Breast epithelium (tissue), 4 donors: ENCODE results near the gene IFT27. TPM values are rescaled to one million over a fixed set of nuclear protein-coding genes. Genes with fewer than 3 reads are reported as not detected.
"Not testable (repeated sequence)": the region's sequence is repeated elsewhere in the genome, so short reads cannot be mapped to it uniquely, and the experiment has no call there.

ENCODE experiments used
- DNase-seq, 2 donors: peaks; one replicate each; pipeline ENCODE4 v3.0.0-alpha.2; 2019; ENCODE audit warnings: low spot score in 2 of 2
- H3K27ac ChIP-seq, 2 donors: fragments of 200-600 bp; sonication (generic) in 1 of 2; one replicate each; pipeline ENCODE4 v1.5.1; 2016 to 2019; ENCODE audit warnings: mild to moderate bottlenecking in 1 of 2
- H3K27me3 ChIP-seq, 2 donors: fragments of 200-600 bp; sonication (generic) in 1 of 2; one replicate each; pipeline versions ENCODE4 v1.5.1 to v1.6.0; 2017 to 2019; ENCODE audit warnings: control low read depth in 1 of 2, mild to moderate bottlenecking in 1 of 2
- H3K36me3 ChIP-seq: fragments of 200-600 bp; one replicate; pipeline ENCODE4 v1.5.1; 2019
- H3K4me1 ChIP-seq, 2 donors: fragments of 200-600 bp; sonication (generic); one replicate each; pipeline ENCODE4 v1.5.1; 2016 to 2019; ENCODE audit warnings: control low read depth in 1 of 2
- H3K4me3 ChIP-seq, 3 donors: fragments of 200-600 bp; sonication (generic); 1 replicate in 2 of 3; 2 replicates in 1 of 3; pipeline ENCODE4 v1.5.1; 2016 to 2019; ENCODE audit warnings: mild to moderate bottlenecking in 3 of 3, moderate library complexity in 2 of 3
- H3K9me3 ChIP-seq, 2 donors: fragments of 200-600 bp; sonication (generic) in 1 of 2; one replicate each; pipeline ENCODE4 v1.5.1; 2016 to 2019; ENCODE audit warnings: control low read depth in 1 of 2
- CTCF ChIP-seq, 3 donors: fragments of 450-650 bp; IDR thresholded peaks; one replicate each; pipeline ENCODE4 v1.5.1; 2016 to 2017; ENCODE audit warnings: antibody characterized with exemption in 3 of 3, mild to moderate bottlenecking in 3 of 3, moderate library complexity in 3 of 3
- POLR2A ChIP-seq: fragments of 450-650 bp; IDR thresholded peaks from one replicate; pipeline ENCODE4 v1.6.1; 2016; ENCODE audit warnings: antibody characterized with exemption, mild to moderate bottlenecking, moderate library complexity
- POLR2AphosphoS5 ChIP-seq, 3 donors: sonication (generic); formaldehyde crosslinking; IDR thresholded peaks; one replicate each; pipeline ENCODE4 v1.6.1; 2017; ENCODE audit warnings: antibody characterized with exemption in 3 of 3
- intact Hi-C: fragments of 100-400 bp; cut with DNase I; formaldehyde crosslinking; loops from one replicate; pipeline ENCODE4 v1.15.1; 2023; ENCODE audit warnings: low total_unique reads
- total RNA-seq, 3 donors: library from RNA; depleted of rRNA; stranded (reverse); fragments of >200 nt; gene quantifications; one replicate each; pipeline ENCODE4 v1.1.0, GENCODE V29; 2016

The IFT27 gene
- total RNA-seq, 3 donors from 2014 or later, result 19.0 to 23.7 (median 20.6) TPM

- H3K4me1 ChIP-seq, result no peaks in the 10 kb centered on the region
- peaks cover 0 to 15% of the 10 kb centered on the region in 2 donors for H3K27me3 ChIP-seq
- peaks cover 0 to 5% of the 10 kb centered on the region in 2 donors for H3K9me3 ChIP-seq
- no peak for TF ChIP-seq CTCF (IDR thresholded peaks at IDR 0.05)
- H3K27ac ChIP-seq, result no peak overlapping the region
- intact Hi-C loops, result no loop called here
- DNase-seq, result peak in 1 of 2 donors; percentile 19
- no peaks in the 10 kb centered on the region for H3K36me3 ChIP-seq
- no peak overlapping the region for H3K4me3 ChIP-seq
Observed at GRCh38 chr22:36734171-36735058, 41.5 kb downstream of the IFT27 start.

GRCh38 chr22:36733271-36733670 lies 42.6 kb downstream of the IFT27 start:
- peak in 1 of 2 donors; percentile 12 for DNase-seq
- intact Hi-C loops, result no loop called here
- H3K9me3 ChIP-seq, result no peaks in the 10 kb centered on the region
- no peak overlapping the region for H3K4me3 ChIP-seq
- no peaks in the 10 kb centered on the region for H3K36me3 ChIP-seq
- TF ChIP-seq POLR2AphosphoS5 (IDR thresholded peaks at IDR 0.05) (no peak), POLR2A (no peak), CTCF (IDR thresholded peaks at IDR 0.05) (no peak)
- no peak overlapping the region for H3K27ac ChIP-seq
- H3K27me3 ChIP-seq, result peaks cover 0 to 15% of the 10 kb centered on the region in 2 donors
- H3K4me1 ChIP-seq, result no peaks in the 10 kb centered on the region

- Histone ChIP-seq H3K27ac (no peak overlapping the region), H3K4me3 (no peak overlapping the region), H3K27me3 (peaks cover 0 to 15% of the 10 kb centered on the region in 2 donors), H3K36me3 (no peaks in the 10 kb centered on the region), H3K9me3 (no peaks in the 10 kb centered on the region), H3K4me1 (no peaks in the 10 kb centered on the region)
- intact Hi-C loops, result no loop called here
- DNase-seq, result peak in 1 of 2 donors; percentile 1
- no peak for TF ChIP-seq POLR2A
- TF ChIP-seq CTCF (IDR thresholded peaks at IDR 0.05), result no peak
- no peak for TF ChIP-seq POLR2AphosphoS5 (IDR thresholded peaks at IDR 0.05)
Observed at GRCh38 chr22:36732609-36733008, 43.3 kb downstream of the IFT27 start.

- intact Hi-C loops, result no loop called here
- no peaks in the 10 kb centered on the region for H3K36me3 ChIP-seq
- TF ChIP-seq POLR2AphosphoS5 (IDR thresholded peaks at IDR 0.05) (no peak), CTCF (IDR thresholded peaks at IDR 0.05) (no peak), POLR2A (no peak)
- H3K9me3 ChIP-seq, result no peaks in the 10 kb centered on the region
- no peaks in the 10 kb centered on the region for H3K4me1 ChIP-seq
- DNase-seq, result peak in 1 of 2 donors; percentile 9
- H3K27ac ChIP-seq, result no peak overlapping the region
- no peak overlapping the region for H3K4me3 ChIP-seq
- H3K27me3 ChIP-seq, result peaks cover 0 to 13% of the 10 kb centered on the region in 2 donors
Observed at GRCh38 chr22:36731916-36732315, 44.0 kb downstream of the IFT27 start.

GRCh38 chr22:36731321-36731720 lies 44.6 kb downstream of the IFT27 start:
- DNase-seq, result peak in 1 of 2 donors; percentile 5
- H3K9me3 ChIP-seq, intact Hi-C loops, H3K27ac ChIP-seq, H3K4me3 ChIP-seq, H3K36me3 ChIP-seq, H3K4me1 ChIP-seq: not testable (repeated sequence)
- H3K27me3 ChIP-seq, result peaks cover 0 to 12% of the 10 kb centered on the region in 2 donors
